GM21619 (cell line): ENCODE results near the gene COL4A1.

ENCODE experiments used
- ATAC-seq: cut with Tn5 transposase; IDR thresholded peaks from one replicate; pipeline ENCODE4 v1.9.1; 2021; ENCODE audit not compliant: unreplicated experiment

Gene COL4A1

DNA sequence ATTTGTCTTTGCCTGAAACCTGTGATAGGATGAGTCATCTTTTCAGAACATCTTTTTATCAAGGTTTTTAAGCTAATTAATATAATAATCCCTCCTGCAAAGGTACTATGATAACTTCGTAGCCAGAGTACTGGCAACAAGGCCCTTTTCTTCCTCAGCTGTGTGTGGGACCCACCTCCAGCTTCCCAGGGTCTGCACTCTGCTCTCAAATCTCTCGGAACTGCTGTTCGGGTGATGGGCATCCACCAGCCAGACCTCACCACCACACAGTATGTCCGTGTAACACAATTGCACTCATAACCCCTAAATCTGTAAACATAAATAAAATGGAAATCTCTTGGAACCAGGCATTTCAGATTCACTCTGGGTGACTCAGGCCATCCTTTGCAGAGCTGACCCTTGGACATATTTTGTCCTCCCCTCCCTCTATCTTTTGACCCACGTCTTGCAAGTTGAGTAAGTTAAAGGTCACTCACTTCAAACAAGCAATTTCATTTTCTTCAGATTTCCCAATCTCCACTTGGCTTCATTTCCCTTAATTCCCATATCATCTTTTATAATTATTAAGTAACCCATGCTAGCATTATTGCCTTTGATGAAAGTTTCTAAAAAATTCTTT is 29.5 kb downstream of the COL4A1 start:
- ATAC-seq: no peak

DNA sequence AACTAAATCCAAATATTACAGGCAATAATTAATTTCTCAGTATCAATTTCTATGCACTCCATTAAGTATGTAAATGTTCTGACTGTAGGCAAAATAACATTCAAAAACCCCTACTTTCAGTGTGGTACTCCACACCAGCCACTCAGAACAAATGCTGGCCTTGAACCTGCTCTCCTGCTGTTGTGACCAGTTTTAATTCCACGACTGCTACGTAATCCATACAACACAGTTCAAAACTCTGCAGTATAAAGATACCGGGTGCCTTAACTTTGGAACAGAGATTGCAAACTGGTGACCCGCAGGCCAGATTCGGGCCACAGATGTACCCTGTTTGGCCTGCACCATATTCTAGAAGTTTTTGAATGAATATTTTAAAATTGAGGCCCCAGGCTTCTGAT is 30.4 kb downstream of the COL4A1 start:
- ATAC-seq: no peak

DNA sequence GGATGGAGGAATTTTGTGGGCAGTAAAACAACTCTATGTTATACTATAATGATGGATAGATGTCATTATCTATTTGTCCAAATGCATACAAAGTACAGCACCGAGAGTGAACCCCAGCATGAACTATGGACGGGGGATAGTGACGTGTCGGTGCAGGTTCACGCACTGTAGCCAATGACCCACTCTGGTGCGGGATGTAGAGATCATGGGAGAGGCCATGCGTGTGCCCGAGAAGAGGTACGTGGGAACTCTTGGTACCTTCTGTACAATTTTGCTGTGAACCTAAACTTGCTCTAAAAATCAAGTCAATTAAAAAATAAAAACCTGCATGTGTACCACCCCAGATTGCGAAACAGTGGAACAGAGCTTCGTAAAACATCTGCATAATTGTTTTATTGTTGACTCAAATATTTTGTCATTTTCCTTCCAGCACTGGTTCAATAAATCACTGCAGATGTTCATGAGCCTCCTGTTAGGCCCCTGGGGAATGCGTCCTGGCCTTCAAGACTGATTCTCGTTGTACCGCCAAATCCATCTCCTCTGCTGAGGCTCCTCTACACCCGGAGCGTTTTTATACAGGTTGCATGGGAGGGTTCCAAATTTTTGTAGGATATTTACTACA is 30.9 kb downstream of the COL4A1 start:
- ATAC-seq: no peak

DNA sequence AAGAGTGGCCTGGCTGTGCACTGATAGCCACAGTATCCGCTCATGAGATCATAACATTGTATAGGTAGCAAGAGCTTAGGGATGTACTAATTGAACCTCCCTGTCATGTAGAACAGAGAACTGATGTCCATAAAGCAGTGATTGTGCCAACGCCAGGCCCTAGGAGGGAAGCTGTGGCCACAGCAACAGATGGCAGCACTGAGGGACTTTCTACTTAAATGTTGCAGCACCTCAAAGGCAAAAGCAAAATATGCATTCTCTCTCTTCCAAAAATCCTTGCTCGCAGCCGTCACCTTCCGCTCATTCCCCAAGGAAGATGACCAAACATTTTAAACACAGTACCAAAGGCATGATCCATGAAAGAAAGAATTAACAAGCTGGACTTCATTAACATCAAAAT is 32.3 kb downstream of the COL4A1 start:
- ATAC-seq: no peak

DNA sequence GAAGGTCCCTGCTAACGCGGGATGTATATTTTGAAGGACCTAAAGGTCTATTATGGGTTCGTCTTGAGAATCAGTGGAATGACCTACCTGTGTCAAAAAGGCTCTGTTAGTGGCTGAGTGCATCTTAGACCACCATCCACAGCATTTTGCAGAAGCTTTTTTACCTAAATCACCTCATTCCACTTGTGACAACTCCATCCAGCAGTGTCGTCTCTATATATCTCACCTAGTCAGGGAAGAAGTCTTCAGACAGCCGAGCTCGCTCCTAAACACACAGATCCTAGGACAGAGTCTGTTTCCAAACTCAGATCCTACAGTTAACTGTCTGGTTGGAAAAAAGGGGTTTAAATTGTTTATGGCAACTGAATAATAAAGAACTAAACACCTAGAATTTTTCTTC is 33.7 kb downstream of the COL4A1 start:
- no peak for ATAC-seq

DNA sequence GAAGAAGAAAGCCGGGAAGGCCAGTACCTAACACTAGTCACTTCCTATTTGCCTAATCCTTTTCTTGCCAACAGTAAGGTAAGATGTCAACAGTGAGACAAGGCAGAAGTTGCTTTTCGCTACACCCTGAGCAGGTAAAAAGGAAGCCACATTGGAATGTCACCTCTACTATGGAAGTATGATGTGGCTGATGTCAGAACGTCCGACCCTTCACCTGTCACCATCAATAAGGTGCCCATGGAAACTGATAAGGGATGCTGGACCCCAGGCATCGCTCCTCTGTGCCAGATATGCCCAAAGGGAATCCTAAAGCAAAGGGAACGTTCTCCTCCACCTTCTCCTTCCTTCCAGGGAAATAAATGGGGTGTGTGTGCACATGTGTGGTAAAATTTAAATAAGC is 34.3 kb downstream of the COL4A1 start:
- no peak for ATAC-seq

DNA sequence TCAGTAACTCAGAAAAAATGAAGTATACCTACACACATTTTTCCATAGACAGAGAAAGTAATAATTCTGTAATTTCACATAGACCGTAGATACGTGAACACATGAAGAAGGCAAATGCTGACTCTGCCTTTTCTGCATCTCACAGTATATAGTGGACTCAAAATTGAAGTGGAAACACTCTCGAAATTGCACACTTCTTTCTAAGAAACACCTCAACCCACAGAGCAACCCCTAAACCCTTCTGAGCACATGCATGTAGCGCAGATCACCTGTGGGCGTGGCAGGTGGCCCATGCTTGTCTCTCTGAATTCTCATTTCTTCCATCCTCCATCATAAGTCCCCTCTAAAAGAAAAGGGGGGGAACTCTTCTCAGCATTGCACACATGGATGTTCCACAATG is 34.7 kb downstream of the COL4A1 start:
- no peak for ATAC-seq

DNA sequence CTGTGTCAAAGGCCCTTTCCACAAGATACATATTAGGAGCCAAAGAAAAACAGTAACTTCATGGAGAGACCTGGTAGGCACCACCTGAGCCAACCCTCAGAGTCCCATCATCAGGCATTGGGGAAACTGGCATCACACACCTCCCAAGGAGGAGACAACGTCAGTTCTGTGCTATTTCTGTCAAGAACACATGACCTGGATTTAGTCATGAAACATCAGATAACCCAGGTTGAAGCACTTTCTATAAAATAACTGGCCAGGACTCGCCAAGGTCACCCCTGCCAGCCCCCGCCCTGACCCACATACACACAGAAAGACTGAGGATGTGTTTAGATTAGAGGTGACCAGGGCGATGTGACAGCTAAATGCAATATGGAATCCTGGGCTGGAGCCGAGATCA is 35.6 kb downstream of the COL4A1 start:
- no peak for ATAC-seq

DNA sequence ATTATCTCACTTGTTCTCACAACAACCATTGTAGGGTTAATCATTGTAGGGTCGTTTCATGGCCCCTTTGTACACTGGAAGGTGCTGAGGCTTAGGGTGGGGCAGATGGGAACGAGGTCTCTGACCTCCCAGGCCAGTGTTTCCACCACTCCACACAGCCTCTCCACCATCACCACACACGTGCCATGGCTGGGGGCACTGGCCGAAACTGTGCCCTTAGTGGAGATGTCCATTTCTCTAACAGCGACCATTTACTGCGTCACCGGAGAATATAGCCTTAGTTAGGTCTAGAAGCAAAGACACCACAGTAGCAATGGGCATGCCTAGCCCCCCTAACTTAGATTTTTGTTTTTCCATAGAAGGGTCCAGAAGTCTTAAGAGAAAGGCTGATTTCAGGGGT is 36.5 kb downstream of the COL4A1 start:
- ATAC-seq: no peak

DNA sequence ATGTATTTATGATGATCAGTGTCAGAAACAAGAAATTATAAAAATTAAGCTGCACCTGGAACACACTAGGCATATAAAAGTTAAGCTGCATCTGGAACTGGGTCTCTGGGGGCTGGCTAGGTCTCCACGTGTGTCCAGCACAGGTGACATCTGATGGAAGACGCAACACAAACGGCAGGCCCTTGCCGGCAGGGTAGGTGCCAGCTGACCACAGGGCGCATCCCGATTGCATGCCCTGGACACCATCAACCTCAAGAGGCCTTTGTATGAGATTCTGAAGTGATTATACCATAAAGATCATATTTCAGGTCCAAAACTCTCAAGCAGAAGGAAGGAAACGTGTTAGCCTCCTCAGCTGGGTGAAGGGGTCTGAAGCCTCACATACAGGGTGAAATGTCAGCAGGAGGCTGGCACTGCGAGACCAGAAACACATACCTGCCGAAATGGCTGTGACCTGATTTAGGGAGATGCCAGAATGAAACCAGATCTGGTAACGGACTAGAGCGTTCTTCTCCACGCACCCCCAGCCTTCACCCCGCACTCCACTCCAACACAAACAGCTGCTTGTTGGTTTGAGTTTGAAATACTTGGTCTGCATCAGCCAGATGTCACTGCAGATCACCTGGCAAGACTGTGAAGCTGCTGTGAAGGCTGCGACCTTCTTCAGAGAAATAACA is 37.3 kb downstream of the COL4A1 start:
- ATAC-seq: no peak

DNA sequence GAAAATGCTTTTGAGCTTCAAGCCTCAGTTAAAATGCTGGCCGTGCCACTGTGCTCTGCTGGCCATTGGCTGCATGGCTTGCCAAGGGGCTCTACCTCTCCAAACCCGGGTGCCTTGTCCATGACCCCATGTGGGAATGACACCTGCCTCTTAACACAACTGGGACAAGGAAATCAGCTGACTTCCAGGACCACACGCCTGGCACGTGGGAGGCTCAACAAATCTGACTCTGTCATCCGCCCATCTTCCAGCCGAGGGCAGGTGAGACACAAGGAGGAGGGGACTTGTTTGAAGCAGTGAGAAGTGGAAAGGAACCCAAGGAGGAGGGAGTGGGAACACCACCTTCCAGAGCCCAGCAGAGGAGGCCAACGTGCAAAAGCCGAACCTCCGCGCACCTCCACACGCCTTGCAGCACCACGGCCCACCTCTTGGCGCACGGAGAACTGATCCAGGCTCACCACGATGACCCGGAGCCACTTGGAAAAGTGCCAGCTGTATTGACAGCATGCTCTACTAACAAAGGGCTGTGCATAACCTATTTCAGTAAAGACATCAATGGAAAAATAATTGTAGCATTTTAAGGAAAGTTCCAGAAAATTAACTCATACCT is 38.3 kb downstream of the COL4A1 start:
- no peak for ATAC-seq

DNA sequence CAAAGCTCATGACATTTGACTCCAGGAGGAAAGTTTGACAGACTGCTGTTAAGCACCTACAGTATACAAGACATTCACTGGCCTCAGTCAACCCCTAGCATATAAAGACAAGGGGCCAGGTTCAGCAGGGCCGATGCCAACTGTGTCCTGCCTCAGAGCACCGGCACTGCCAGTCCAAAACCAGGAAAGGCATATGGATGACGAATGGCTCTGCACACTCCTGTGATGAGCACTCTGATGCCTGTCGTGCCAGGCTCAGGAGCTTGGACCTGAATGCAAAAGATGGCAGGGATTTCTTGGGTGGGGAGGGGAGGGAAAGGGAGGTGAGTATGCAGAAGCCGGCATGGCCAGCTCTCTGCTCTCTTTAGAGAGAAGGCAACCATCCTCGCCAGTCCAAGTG is 38.9 kb downstream of the COL4A1 start:
- no peak for ATAC-seq

DNA sequence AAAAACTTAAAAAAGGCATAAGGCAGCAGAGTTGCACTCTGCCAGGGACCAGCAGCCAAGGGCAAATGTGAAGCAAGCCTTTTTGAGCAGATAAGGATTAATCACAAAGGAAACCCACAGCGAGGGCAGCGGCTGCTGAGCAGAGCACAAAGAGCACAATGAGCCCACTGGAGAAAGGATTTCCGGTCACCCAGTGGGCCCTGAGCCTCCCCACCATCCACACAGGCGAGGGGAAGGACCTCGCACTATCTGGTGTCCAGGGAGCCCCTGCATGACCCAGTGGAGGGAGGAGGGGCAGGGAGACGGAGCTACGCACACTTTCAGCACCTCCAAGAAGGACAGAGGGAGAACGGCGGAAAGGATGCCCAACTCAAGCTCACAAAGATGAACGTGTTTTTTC is 40.0 kb downstream of the COL4A1 start:
- ATAC-seq: no peak

DNA sequence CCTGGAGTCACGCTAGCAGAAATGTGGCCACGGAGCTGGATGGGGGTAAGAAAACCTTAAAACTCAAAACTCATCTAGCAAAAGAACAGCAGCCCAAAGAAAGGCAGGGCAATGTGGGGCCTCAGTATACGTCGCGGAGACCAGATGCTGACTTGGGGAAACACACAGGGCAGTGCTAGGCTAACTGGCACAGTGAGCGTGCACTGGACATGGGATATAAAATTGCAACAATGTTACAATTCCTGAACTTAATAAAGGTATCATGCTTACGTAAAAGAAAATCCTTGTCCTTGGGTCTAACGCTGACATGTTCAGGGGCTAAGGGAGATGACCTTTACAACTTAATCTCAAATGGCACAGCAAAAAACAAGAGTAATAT is 40.5 kb downstream of the COL4A1 start:
- no peak for ATAC-seq

DNA sequence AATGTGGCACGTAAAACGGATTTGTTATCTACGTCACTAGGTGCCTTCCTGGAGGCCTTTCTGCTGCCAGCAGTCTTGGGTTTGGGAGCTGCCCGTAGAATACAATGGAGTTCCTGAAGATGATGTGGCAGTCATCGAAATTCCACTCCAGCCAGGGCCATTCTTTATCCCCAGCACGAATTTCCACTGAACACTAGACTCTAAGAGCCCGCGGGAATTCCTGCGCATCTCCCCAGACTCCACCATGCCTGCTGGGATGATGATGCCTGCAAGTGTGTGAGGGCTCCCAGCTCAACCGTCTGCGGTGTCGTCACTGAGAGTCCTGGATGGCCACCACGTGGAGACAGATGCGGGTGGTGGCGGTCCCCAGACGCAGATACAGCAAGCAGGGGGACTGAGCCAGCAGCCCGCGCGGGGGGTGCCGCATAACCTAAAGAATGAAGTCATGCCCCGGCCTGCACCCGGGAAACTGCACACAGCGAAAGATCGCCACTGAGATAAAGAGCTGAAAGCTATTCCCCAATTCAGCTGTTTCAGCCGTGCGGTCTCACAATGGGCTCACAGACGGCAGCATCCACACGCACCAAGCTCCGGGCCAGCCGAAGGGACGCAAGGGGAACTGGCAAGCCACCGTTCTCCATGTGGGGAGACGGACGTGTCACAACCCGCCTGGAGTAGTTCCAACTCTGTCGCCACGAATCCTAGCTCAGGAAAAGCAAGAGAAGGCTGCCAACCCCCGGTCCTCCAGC is 41.1 kb downstream of the COL4A1 start:
- no peak for ATAC-seq

DNA sequence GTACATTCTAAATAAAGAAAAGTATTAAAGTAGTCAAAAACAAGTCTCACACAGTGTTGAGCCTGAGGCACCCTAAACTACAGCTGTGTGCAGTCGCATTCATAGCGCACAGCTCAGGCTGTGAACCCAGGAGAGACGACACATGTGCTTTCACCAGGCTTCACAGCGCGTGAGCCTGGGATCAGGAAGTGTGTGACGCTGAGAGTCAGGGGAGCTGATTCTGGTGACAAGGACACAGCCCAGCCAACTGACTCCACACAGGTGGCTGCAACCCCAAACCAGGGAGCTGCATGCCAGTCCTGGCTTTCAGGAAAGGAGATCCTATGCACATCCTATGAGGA is 41.6 kb downstream of the COL4A1 start:
- no peak for ATAC-seq

DNA sequence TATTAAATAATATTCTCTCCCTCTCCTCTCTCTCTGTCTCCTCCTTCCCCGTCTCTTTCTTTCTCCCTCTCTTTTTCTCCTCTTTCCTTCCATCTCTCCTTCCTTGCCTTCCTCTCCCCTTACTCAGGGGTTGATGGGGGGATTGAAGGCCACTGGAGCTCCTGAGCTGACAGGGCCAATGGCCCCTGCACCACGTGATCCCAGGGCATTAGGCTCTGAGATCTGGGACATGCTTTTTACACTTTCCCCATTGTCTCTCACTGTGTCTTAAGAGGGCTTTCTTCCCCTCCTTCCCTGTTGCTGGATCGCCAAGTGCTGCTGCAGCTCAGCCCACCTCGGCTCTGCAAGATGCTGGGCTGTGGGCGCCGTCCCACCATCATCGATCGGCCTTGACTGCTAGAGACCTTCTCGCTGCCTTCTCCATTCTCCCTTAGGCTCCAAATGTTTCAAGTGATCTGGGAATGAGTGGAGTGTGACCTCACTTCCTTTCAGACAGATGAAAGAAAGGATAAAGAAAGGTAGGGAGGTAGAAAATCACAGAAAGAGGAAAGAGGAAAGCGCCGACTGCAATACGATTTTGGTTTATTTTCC is 42.2 kb downstream of the COL4A1 start:
- no peak for ATAC-seq

DNA sequence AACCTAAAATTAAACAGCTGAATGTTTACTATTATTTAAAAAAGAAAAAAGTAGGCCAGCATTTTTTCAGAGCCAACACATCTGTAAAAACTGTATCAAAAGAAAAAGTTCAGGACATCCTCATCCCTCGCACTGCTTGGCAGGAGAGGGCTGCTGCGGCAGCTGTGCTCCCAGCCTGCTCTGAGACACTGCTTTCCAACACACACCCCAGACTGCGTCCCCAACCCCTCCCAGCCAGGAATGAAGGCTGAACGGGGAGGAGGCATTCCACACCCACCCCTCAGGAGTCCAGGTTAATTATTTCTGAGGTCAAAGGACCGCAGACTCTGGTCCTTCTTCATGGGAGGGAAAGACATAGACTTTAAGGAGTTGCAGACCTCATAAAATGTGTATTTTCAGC is 43.1 kb downstream of the COL4A1 start:
- no peak for ATAC-seq

DNA sequence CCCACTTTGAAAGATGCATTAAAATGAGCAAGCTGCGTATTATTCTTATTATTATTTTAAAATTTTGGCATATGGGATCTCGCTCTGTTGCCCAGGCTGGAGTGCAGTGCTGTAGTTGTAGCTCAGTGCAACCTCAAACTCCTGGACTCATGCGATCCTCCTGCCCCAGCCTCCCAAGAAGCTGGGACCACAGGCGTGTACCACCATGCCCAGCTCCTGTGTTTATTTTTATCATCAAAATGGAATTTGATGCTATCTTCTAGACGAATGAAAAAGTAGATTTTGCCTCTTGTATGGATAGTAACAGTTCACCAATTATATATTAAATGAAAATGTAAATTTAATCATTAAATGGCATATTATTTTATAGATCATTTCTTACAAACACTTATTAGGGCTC is 43.6 kb downstream of the COL4A1 start:
- ATAC-seq: no peak

DNA sequence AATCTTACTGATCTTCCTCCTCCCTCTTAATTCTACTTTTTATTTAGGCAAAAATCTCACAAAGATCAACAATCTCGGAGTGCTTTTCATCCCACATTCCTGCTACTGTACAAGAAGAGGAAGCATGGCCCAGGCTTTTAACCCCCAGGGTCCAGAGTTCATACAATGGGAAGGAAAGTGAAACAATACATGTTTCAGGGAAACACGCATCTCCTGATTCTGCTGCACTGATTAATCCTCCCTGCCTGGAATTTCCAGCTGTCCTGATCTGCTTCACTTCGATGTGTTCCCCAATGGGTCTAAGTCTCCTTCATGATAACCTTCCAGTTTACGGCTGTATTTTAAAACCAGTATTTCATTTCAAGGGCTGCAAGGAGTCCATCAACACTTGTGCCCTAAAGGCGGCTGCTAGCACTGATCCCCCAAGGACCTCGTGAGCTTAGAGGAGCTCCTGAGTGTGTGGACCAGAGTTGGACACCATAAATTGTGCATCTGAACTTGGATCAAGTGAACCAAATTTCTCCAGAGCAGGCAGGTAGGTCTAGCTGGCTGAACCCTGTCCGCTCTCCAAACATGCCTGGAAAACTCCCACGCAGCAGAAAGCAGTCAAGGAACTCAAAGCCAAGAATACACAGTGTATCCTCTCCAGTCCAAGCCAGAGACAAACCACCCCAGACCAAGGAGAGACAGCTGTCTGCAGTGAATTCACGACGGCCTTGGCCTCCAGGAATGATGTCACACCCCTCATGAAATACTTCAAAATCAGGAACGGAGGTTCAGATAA is 44.3 kb downstream of the COL4A1 start:
- ATAC-seq: no peak

DNA sequence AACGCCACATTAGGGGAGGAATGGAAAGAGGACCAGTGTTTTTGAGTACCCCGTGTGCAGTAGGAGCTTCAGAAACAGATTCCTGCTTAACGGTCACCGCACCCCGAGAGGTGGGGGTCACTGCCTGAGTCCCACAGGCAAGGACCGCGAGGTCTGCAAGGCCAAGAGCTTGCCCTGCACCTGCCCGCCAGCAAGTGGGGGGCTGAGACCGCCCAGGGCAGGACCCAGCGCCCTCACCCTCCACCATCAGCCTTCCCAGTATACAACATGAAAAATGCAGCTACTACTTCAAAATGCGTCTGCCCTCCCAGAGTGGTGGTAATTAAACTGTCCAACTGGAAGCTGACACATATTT is 44.9 kb downstream of the COL4A1 start:
- no peak for ATAC-seq
